Esophagus muscularis mucosa (tissue), 4 donors: ENCODE data around the gene TIAL1. TPM values are rescaled to one million over a fixed set of nuclear protein-coding genes. Genes with fewer than 3 reads are reported as not detected.
"Not testable (repeated sequence)": the region's sequence is repeated elsewhere in the genome, so short reads cannot be mapped to it uniquely, and the experiment has no call there.

Source experiments
- DNase-seq: peaks from one replicate; pipeline ENCODE4 v3.0.0-alpha.2; 2017; ENCODE audit errors: extremely low spot score
- H3K27ac ChIP-seq, 4 donors: fragments of 200-600 bp; sonication (generic); replicated peaks in 1 of 4; 1 replicate in 3 of 4; 2 replicates in 1 of 4; pipeline ENCODE4 v1.5.1; 2016 to 2019; ENCODE audit warnings: mild to moderate bottlenecking in 1 of 4
- H3K27me3 ChIP-seq, 4 donors: fragments of 200-600 bp; sonication (generic); one replicate each; pipeline versions ENCODE4 v1.5.1 to v1.6.0; 2016 to 2019
- H3K36me3 ChIP-seq, 4 donors: fragments of 200-600 bp; sonication (generic); one replicate each; pipeline ENCODE4 v1.5.1; 2016 to 2019
- H3K4me1 ChIP-seq, 4 donors: fragments of 200-600 bp; sonication (generic); one replicate each; pipeline ENCODE4 v1.5.1; 2016 to 2019
- H3K4me3 ChIP-seq, 4 donors: fragments of 200-600 bp; sonication (generic); 1 replicate in 2 of 4; 2 replicates in 2 of 4; pipeline ENCODE4 v1.5.1; 2016 to 2019; ENCODE audit warnings: mild to moderate bottlenecking in 4 of 4, moderate library complexity in 1 of 4
- H3K9me3 ChIP-seq, 4 donors: fragments of 200-600 bp; sonication (generic); 1 replicate in 3 of 4; 2 replicates in 1 of 4; pipeline ENCODE4 v1.5.1; 2016 to 2019
- EP300 ChIP-seq: sonication (generic); formaldehyde crosslinking; IDR thresholded peaks from one replicate; pipeline ENCODE4 v1.6.1; 2017; ENCODE audit warnings: antibody characterized with exemption
- POLR2A ChIP-seq: fragments of 450-650 bp; IDR thresholded peaks from one replicate; pipeline ENCODE4 v1.6.1; 2017; ENCODE audit warnings: antibody characterized with exemption, moderate library complexity, mild to moderate bottlenecking, low read depth
- POLR2AphosphoS5 ChIP-seq, 2 donors: sonication (generic); formaldehyde crosslinking; IDR thresholded peaks; one replicate each; pipeline ENCODE4 v1.6.1; 2017; ENCODE audit warnings: antibody characterized with exemption in 2 of 2
- WGBS: methylation state at CpG from one replicate; pipeline ENCODE4 v1.1.5; 2018; 5-methylcytosine and 5-hydroxymethylcytosine counted together
- intact Hi-C: fragments of 100-400 bp; cut with DNase I; formaldehyde crosslinking; loops from one replicate; pipeline ENCODE4 v1.15.1; 2023
- total RNA-seq, 4 donors: library from RNA; depleted of rRNA; stranded (reverse); fragments of >200 nt; gene quantifications; one replicate each; pipeline versions ENCODE4 v1.1.0 to v1.2.1, GENCODE V29; 2016
- TF ChIP-seq, protein P1 (sequence below), 3 experiments: fragments of 200-600 bp in 2 of 3; fragments of 450-650 bp in 1 of 3; sonication (generic) in 2 of 3; IDR thresholded peaks; one replicate each; pipeline ENCODE4 v1.5.1; 2017 to 2019; ENCODE audit warnings: antibody characterized with exemption in 3 of 3, mild to moderate bottlenecking in 2 of 3, moderate library complexity in 1 of 3

TIAL1 gene
- total RNA-seq, 4 donors from 2014 or later, result 49.9 to 78.1 (median 52.9) TPM

DNA sequence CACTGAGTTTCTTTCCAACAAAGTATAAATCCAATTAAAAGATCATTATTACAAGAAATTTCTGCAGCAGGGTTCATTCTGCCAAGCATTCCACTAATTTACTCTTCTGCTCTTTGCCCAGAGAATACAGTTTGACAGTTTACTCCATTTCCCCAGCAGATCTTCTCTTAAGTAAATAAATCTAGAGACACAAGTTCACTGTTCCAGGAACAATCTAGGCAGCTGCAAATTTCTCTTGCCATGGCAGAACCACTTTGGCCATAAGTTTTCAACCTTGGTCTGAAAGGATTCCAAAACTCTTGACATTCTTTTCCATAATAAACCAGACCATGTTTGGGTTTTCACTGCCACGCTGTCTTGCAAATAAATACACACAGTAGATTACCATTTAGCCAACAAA lies 65.7 kb downstream of the TIAL1 start:
- Histone ChIP-seq H3K36me3 (no peaks in the 10 kb centered on the region), H3K27me3 (no peaks in the 10 kb centered on the region), H3K4me1 (peaks cover 0 to 87% (median 78%) of the 10 kb centered on the region in 4 donors), H3K27ac (peak overlapping the region; percentile 21 to 69 (median 41)), H3K4me3 (no peak overlapping the region), H3K9me3 (no peaks in the 10 kb centered on the region)
- WGBS, result 64% methylated on average over 1 of the region's 1 CpG
- DNase-seq, result no peak
- intact Hi-C loops, result no loop called here
- TF ChIP-seq, protein P1, sequence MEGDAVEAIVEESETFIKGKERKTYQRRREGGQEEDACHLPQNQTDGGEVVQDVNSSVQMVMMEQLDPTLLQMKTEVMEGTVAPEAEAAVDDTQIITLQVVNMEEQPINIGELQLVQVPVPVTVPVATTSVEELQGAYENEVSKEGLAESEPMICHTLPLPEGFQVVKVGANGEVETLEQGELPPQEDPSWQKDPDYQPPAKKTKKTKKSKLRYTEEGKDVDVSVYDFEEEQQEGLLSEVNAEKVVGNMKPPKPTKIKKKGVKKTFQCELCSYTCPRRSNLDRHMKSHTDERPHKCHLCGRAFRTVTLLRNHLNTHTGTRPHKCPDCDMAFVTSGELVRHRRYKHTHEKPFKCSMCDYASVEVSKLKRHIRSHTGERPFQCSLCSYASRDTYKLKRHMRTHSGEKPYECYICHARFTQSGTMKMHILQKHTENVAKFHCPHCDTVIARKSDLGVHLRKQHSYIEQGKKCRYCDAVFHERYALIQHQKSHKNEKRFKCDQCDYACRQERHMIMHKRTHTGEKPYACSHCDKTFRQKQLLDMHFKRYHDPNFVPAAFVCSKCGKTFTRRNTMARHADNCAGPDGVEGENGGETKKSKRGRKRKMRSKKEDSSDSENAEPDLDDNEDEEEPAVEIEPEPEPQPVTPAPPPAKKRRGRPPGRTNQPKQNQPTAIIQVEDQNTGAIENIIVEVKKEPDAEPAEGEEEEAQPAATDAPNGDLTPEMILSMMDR (IDR thresholded peaks at IDR 0.05), result no peak
- TF ChIP-seq POLR2AphosphoS5 (IDR thresholded peaks at IDR 0.05) (no peak), POLR2A (no peak), EP300 (no peak)

DNA sequence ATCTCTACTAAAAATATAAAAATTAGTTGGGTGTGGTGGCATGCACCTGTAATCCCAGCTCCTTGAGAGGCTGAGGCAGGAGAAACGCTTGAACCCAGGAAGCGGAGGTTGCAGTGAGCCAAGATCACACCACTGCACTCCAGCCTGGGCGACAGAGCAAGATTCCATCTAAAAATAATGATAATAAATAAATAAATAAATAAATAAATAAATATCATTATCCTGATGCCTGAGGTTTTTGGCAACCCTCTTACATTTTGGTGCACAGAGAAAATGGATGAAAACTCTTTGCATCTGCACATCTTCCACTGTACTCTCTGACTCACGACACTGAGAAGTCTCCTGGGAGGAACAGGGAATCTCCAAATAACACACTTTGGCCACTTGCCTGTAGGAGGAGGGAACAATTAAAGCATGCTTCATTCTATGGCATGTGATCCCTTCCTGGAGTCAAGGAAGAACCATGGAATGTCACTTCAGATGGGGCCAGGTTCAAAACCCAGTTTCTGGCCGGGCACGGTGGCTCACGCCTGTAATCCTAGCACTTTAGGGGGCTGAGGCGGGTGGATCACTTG lies 68.0 kb downstream of the TIAL1 start:
- H3K27ac ChIP-seq, H3K9me3 ChIP-seq, H3K27me3 ChIP-seq, H3K4me3 ChIP-seq, intact Hi-C loops, DNase-seq: not testable (repeated sequence)
- Histone ChIP-seq H3K36me3 (peaks cover 0 to 17% (median 5%) of the 10 kb centered on the region in 4 donors), H3K4me1 (peaks cover 0 to 74% (median 69%) of the 10 kb centered on the region in 4 donors)
- WGBS, result 58% methylated on average over 8 of the region's 8 CpGs
- TF ChIP-seq POLR2AphosphoS5 (IDR thresholded peaks at IDR 0.05), result peak in 1 of 2 donors; percentile 21

DNA sequence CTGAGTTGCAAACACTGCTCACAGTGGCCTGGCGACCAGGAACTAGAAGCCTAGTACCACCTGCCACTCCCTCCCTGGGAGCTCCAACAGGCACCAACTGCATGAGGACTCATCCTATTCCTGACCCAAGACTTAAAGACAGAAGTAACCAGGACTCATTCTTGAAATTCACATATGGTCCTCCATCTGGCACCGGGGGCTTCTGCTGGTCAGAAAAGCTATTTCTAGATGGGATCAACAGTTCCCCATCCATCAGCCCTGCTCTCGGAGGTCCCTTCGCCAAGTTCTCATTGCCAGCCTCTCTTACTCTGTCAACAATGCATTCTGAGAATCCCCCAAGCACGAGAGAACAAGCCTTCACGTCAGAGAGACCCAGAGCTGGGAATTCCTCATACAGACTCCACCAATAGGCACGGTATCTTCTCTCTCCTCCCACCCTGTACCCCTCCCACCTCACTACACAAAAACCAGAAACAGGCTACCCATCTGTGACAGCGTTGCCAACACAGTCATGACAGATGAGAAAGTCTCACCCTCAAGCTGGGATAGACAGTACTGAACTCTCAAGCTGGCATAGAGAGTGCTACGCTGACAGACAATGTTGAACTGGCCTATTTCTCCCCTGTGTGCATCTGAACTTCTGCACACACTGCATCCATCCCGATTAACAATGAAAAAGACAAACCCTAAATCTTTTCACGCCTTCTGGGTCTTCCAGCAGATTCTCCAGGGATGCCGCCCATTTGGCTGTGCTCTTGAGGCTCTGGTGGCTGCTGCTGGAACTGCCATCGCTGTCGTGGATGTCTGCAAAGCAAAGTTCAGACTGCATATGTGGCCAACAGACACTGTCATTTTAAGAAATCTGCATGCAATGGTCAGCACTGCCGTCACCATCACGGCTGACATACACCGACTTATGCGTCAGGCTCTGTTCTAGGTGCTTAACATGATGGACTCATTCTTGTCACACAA lies 69.9 kb downstream of the TIAL1 start:
- peaks cover 0 to 19% (median 9%) of the 10 kb centered on the region in 4 donors for H3K36me3 ChIP-seq
- TF ChIP-seq POLR2AphosphoS5 (IDR thresholded peaks at IDR 0.05) (no peak), EP300 (no peak), POLR2A (no peak)
- TF ChIP-seq, protein P1 (IDR thresholded peaks at IDR 0.05), result no peak
- 78% methylated on average over 14 of the region's 18 CpGs for WGBS
- no peaks in the 10 kb centered on the region for H3K9me3 ChIP-seq
- H3K27ac ChIP-seq, result no peak overlapping the region
- no peak overlapping the region for H3K4me3 ChIP-seq
- DNase-seq, result no peak
- H3K4me1 ChIP-seq, result peaks cover 0 to 56% (median 53%) of the 10 kb centered on the region in 4 donors
- no peaks in the 10 kb centered on the region for H3K27me3 ChIP-seq
- intact Hi-C loops, result no loop called here

DNA sequence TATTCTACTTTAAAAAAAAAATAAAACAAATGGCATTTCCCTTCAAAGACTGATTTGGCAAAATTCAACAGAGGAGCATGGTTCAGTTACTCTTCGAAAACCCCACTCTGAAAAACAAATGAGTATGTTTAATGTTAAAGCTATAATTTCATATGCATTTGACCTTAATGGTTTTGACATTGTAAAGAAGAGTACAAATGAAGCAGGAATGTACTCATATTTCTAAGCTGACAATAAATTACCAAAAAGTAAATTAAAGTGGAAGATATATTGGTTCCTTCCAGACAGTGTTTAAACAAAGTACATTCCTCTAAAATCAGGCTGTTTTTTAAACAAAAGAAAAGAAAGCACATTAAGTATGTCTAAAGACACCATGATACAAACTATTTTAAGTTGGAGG lies 70.6 kb downstream of the TIAL1 start:
- DNase-seq, result no peak
- H3K4me1 ChIP-seq, result peaks cover 0 to 49% (median 47%) of the 10 kb centered on the region in 4 donors
- WGBS, result 90% methylated on average over 1 of the region's 1 CpG
- H3K36me3 ChIP-seq, result peaks cover 0 to 19% (median 9%) of the 10 kb centered on the region in 4 donors
- H3K27ac ChIP-seq, result no peak overlapping the region
- TF ChIP-seq EP300 (no peak), POLR2A (no peak), POLR2AphosphoS5 (IDR thresholded peaks at IDR 0.05) (no peak)
- TF ChIP-seq, protein P1 (IDR thresholded peaks at IDR 0.05), result no peak
- no peaks in the 10 kb centered on the region for H3K9me3 ChIP-seq
- intact Hi-C loops, result no loop called here
- no peak overlapping the region for H3K4me3 ChIP-seq
- no peaks in the 10 kb centered on the region for H3K27me3 ChIP-seq

- Histone ChIP-seq H3K4me1 (peaks cover 0 to 38% (median 36%) of the 10 kb centered on the region in 4 donors), H3K36me3 (peaks cover 0 to 19% (median 9%) of the 10 kb centered on the region in 4 donors), H3K4me3 (no peak overlapping the region), H3K27ac (no peak overlapping the region), H3K27me3 (no peaks in the 10 kb centered on the region), H3K9me3 (no peaks in the 10 kb centered on the region)
- intact Hi-C loops, result no loop called here
- 85% methylated on average over 5 of the region's 5 CpGs for WGBS
- no peak for DNase-seq
- TF ChIP-seq POLR2AphosphoS5 (IDR thresholded peaks at IDR 0.05), result no peak
- TF ChIP-seq EP300, result no peak
- no peak for TF ChIP-seq POLR2A
- TF ChIP-seq, protein P1 (IDR thresholded peaks at IDR 0.05), result no peak
These were observed 71.6 kb downstream of the TIAL1 start for GRCh38 chr10:119525116-119525515.
